ENCODE measurements around the gene HSPB8.

- TF ChIP-seq POLR2A (IDR thresholded peaks at IDR 0.05; ENCODE audit: low read length) = no peak
- no peak for TF ChIP-seq GATA1 (IDR thresholded peaks at IDR 0.05; ENCODE audit: low read depth, low read length)
Measured at GRCh38 chr12:119177724-119178380, 879 bp upstream of the HSPB8 start.

All from erythroblast (primary cell).